Transverse colon (tissue), 4 donors: Measurements from ENCODE around the gene DNAJB6. TPM values are rescaled to one million over a fixed set of nuclear protein-coding genes. Genes with fewer than 3 reads are reported as not detected.

Experiments used
- DNase-seq: peaks from one replicate; pipeline ENCODE4 v3.0.0-alpha.2; 2019
- H3K27ac ChIP-seq, 4 donors: fragments of 200-600 bp; sonication (generic); 2 replicates each; pipeline ENCODE4 v1.5.1; 2016 to 2018; ENCODE audit warnings: inconsistent platforms in 4 of 4
- H3K27me3 ChIP-seq: fragments of 200-600 bp; sonication (generic); 2 replicates; pipeline ENCODE4 v1.5.1; 2017; ENCODE audit warnings: inconsistent platforms
- H3K36me3 ChIP-seq, 4 donors: fragments of 200-600 bp; sonication (generic); 2 replicates each; pipeline ENCODE4 v1.5.1; 2017 to 2019; ENCODE audit warnings: inconsistent platforms in 4 of 4
- H3K4me1 ChIP-seq, 4 donors: fragments of 200-600 bp; sonication (generic); 2 replicates each; pipeline ENCODE4 v1.5.1; 2017 to 2020; ENCODE audit warnings: inconsistent platforms in 4 of 4
- H3K4me3 ChIP-seq, 4 donors: fragments of 200-600 bp; sonication (generic); 1 replicate in 1 of 4; 2 replicates in 3 of 4; pipeline versions ENCODE4 v1.5.1 to v1.6.1; 2017 to 2019; ENCODE audit warnings: inconsistent platforms in 4 of 4
- H3K9me3 ChIP-seq, 2 donors: fragments of 200-600 bp; sonication (generic); 2 replicates each; pipeline ENCODE4 v1.5.1; 2017 to 2019; ENCODE audit warnings: inconsistent platforms in 2 of 2
- EP300 ChIP-seq: sonication (generic); formaldehyde crosslinking; IDR thresholded peaks from one replicate; pipeline ENCODE4 v1.6.1; 2017; ENCODE audit warnings: antibody characterized with exemption, low read depth
- POLR2A ChIP-seq: fragments of 450-650 bp; IDR thresholded peaks from one replicate; pipeline ENCODE4 v1.6.1; 2016; ENCODE audit warnings: antibody characterized with exemption, mild to moderate bottlenecking, moderate library complexity
- POLR2AphosphoS5 ChIP-seq, 3 donors: sonication (generic); formaldehyde crosslinking; IDR thresholded peaks; one replicate each; pipeline ENCODE4 v1.6.1; 2016; ENCODE audit warnings: antibody characterized with exemption in 3 of 3
- WGBS, 2 donors: methylation state at CpG; one replicate each; pipeline ENCODE4 v1.1.5; 2018; ENCODE audit warnings: low coverage in 1 of 2; 5-methylcytosine and 5-hydroxymethylcytosine counted together
- in situ Hi-C, 4 donors: fragments of 200-750 bp; cut with MboI; loops; one replicate each; pipeline versions ENCODE4 v1.15.0 to v1.15.1; 2017; ENCODE audit warnings: low sequenced_read_pairs in 3 of 4, low pct_ligation_motif_present in 1 of 4, low pct_unique_long_range_greater_than_20kb in 1 of 4
- intact Hi-C: fragments of 100-400 bp; cut with DNase I; formaldehyde crosslinking; loops from one replicate; pipeline ENCODE4 v1.15.1; 2023; ENCODE audit warnings: low total_unique reads
- total RNA-seq, 4 donors: library from RNA; depleted of rRNA; stranded (reverse); fragments of >200 nt; gene quantifications; one replicate each; pipeline ENCODE4 v1.1.0, GENCODE V29; 2016
- TF ChIP-seq, protein P1 (sequence below), 5 experiments: fragments of 200-600 bp in 3 of 5; fragments of 450-650 bp in 2 of 5; sonication (generic) in 3 of 5; IDR thresholded peaks; 1 replicate in 2 of 5; 2 replicates in 3 of 5; pipeline ENCODE4 v1.5.1; 2016 to 2017; ENCODE audit warnings: antibody characterized with exemption in 5 of 5, inconsistent platforms in 3 of 5, mild to moderate bottlenecking in 2 of 5, moderate library complexity in 1 of 5

DNAJB6 gene
- total RNA-seq, 4 donors from 2014 or later: 47.0 to 87.6 (median 60.5) TPM

DNA sequence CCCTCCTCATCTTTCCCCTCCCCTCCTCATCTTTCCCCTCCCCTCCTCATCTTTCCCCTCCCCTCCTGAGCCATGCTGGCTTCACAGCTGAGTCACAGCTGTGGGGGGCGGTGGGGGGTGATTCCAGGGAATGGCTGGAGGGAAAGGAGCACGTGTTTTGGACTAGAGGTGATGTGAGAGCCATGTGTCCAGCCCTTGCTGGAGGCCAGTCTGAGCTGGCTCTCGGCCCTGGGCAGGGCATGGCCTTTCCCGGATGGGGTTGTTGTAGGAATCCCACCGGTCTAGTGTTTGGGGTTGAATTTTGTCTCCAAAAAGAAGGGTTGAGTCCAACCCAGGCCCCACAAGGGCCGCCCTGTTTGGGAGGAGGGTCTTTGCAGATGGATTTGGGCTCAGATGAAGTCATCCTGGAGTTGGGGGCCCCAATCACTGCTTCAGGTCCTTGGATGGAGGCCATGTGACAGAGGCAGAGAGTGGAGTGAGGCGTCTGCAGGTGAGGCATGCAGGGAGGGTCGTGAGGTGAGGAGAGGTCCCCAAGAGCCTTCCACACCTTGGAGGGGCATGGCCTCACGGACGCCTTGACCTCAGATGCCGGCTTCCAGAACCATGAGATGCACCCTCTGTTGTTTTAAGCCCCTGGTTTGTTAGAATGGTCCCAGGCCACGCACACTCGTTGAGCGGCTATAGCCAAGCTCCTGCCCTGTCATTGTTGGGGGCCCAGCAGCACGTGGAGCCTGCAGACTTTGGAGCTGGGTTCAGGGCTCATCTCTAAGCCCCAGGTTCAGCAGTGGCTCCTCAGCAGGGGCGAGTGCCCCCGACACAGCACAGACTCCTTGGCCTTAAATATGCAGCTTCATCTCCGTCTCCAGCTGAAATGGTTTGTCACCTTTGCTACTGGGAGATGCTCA, 101.6 kb downstream of the DNAJB6 start:
- no peak for DNase-seq
- no peak overlapping the region for H3K27ac ChIP-seq
- no peaks in the 10 kb centered on the region for H3K9me3 ChIP-seq
- H3K36me3 ChIP-seq: no peaks in the 10 kb centered on the region
- TF ChIP-seq EP300: no peak
- TF ChIP-seq, protein P1, sequence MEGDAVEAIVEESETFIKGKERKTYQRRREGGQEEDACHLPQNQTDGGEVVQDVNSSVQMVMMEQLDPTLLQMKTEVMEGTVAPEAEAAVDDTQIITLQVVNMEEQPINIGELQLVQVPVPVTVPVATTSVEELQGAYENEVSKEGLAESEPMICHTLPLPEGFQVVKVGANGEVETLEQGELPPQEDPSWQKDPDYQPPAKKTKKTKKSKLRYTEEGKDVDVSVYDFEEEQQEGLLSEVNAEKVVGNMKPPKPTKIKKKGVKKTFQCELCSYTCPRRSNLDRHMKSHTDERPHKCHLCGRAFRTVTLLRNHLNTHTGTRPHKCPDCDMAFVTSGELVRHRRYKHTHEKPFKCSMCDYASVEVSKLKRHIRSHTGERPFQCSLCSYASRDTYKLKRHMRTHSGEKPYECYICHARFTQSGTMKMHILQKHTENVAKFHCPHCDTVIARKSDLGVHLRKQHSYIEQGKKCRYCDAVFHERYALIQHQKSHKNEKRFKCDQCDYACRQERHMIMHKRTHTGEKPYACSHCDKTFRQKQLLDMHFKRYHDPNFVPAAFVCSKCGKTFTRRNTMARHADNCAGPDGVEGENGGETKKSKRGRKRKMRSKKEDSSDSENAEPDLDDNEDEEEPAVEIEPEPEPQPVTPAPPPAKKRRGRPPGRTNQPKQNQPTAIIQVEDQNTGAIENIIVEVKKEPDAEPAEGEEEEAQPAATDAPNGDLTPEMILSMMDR (IDR thresholded peaks at IDR 0.05): no peak
- no peak for TF ChIP-seq POLR2A
- no peak for TF ChIP-seq POLR2AphosphoS5 (IDR thresholded peaks at IDR 0.05)
- intact Hi-C loops: no loop called here
- 60 to 81% methylated on average over 1 to 17 of the region's 18 CpGs for WGBS, 2 donors
- in situ Hi-C loops: loop anchor here in 1 of 4 donors (25.0 kb wide), 1 partner anchor 424 kb away; no protein-coding TSS in a partner anchor
- no peak overlapping the region for H3K4me3 ChIP-seq
- H3K4me1 ChIP-seq: no peaks in the 10 kb centered on the region
- no peaks in the 10 kb centered on the region for H3K27me3 ChIP-seq

DNA sequence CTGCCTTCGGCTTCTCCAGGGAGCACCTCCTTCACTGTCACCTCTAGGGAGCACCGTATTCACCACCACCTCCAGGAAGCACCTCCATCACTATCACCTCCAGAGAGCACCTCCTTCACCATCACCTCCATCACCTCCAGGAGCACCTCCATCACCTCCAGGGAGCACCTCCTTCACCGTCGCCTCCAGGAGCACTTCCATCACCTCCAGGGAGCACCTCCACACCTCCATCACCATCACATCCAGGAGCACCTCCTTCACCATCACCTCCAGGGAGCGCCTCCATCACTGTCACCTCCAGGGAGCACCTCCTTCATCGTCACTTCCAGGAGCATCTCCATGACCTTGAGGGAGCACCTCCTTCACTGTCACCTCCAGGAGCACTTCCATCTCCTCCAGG, 102.3 kb downstream of the DNAJB6 start:
- Histone ChIP-seq H3K4me3 (no peak overlapping the region), H3K9me3 (no peaks in the 10 kb centered on the region), H3K27ac (no peak overlapping the region), H3K4me1 (no peaks in the 10 kb centered on the region), H3K36me3 (no peaks in the 10 kb centered on the region), H3K27me3 (no peaks in the 10 kb centered on the region)
- no peak for DNase-seq
- WGBS, 2 donors: 91 to 93% methylated on average over 3 to 6 of the region's 6 CpGs
- intact Hi-C loops (no loop called here), in situ Hi-C loops (loop anchor here in 1 of 4 donors (25.0 kb wide), 1 partner anchor 423 kb away; no protein-coding TSS in a partner anchor)
- TF ChIP-seq EP300 (no peak), POLR2A (no peak), POLR2AphosphoS5 (IDR thresholded peaks at IDR 0.05) (no peak)
- TF ChIP-seq, protein P1 (IDR thresholded peaks at IDR 0.05): no peak

DNA sequence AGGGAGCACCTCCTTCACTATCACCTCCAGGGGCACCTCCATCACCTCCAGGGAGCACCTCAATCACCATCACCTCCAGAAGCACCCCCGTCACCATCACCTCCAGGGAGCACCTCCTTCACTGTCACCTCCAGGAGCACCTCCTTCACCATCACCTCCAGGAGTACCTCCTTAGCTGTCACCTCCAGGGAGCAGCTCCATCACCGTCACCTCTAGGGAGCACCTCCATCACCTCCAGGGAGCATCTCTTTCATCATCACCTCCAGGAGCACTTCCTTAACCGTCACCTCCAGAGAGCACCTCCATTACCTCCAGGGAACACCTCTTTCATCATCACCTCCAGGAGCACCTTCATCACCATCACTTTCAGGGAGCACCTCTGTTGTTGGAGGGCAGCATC, 103.0 kb downstream of the DNAJB6 start:
- 67 to 89% methylated on average over 2 to 3 of the region's 3 CpGs for WGBS, 2 donors
- intact Hi-C loops: no loop called here
- H3K4me1 ChIP-seq: no peaks in the 10 kb centered on the region
- no peaks in the 10 kb centered on the region for H3K9me3 ChIP-seq
- in situ Hi-C loops: loop anchor here in 1 of 4 donors (25.0 kb wide), 1 partner anchor 423 kb away; no protein-coding TSS in a partner anchor
- no peak for DNase-seq
- no peaks in the 10 kb centered on the region for H3K27me3 ChIP-seq
- no peak for TF ChIP-seq EP300
- TF ChIP-seq POLR2A: no peak
- no peak for TF ChIP-seq POLR2AphosphoS5 (IDR thresholded peaks at IDR 0.05)
- TF ChIP-seq, protein P1 (IDR thresholded peaks at IDR 0.05): no peak
- no peak overlapping the region for H3K27ac ChIP-seq
- no peak overlapping the region for H3K4me3 ChIP-seq
- no peaks in the 10 kb centered on the region for H3K36me3 ChIP-seq

GRCh38 chr7:157440346-157441022, 103.7 kb downstream of the DNAJB6 start:
- DNase-seq: no peak
- no peaks in the 10 kb centered on the region for H3K36me3 ChIP-seq

More at GRCh38 chr7:157440346-157441022, 103.7 kb downstream of the DNAJB6 start:
- in situ Hi-C loops (loop anchor here in 1 of 4 donors (25.0 kb wide), 1 partner anchor 422 kb away; no protein-coding TSS in a partner anchor), intact Hi-C loops (no loop called here)
- Histone ChIP-seq H3K9me3 (no peaks in the 10 kb centered on the region), H3K4me1 (no peaks in the 10 kb centered on the region), H3K4me3 (no peak overlapping the region), H3K27me3 (no peaks in the 10 kb centered on the region), H3K27ac (no peak overlapping the region)
- 84 to 100% methylated on average over 2 to 22 of the region's 22 CpGs for WGBS, 2 donors
- TF ChIP-seq POLR2AphosphoS5 (IDR thresholded peaks at IDR 0.05) (no peak), EP300 (no peak), POLR2A (no peak)
- TF ChIP-seq, protein P1 (IDR thresholded peaks at IDR 0.05): no peak
